ENCODE measurements around the gene SPATA31A7. TPM values are rescaled to one million over a fixed set of nuclear protein-coding genes. Genes with fewer than 3 reads are reported as not detected.
"Not testable (repeated sequence)": the region's sequence is repeated elsewhere in the genome, so short reads cannot be mapped to it uniquely, and the experiment has no call there.

SPATA31A7 gene
- polyA plus RNA-seq (2012; ENCODE audit: insufficient read depth, insufficient read length, low read depth) = not detected

- H3K4me1 ChIP-seq; H3K4me3 ChIP-seq (ENCODE audit: low read depth, low read length); H3K27me3 ChIP-seq; H3K36me3 ChIP-seq; DNase-seq; H3K9me3 ChIP-seq: not testable (repeated sequence)
These were observed at the start of gene SPATA31A7 for GRCh38 chr9:61189736-61190135. Gene SPATA31A7 (plus strand): TSS chr9:61190036. CDS start chr9:61190065, 29 bp downstream.

GRCh38 chr9:61226438-61226837 is 36.6 kb downstream of the SPATA31A7 start:
- H3K4me1 ChIP-seq; H3K27me3 ChIP-seq; DNase-seq; H3K4me3 ChIP-seq (ENCODE audit: low read depth, low read length); H3K36me3 ChIP-seq; H3K9me3 ChIP-seq: not testable (repeated sequence)

Measured in BE2C (cell line).